Upper lobe of left lung (tissue), 6 donors: ENCODE measurements around the gene RARB. TPM values are rescaled to one million over a fixed set of nuclear protein-coding genes. Genes with fewer than 3 reads are reported as not detected.

Source experiments
- ATAC-seq, 2 donors: fragments of 200-7000 bp; cut with Tn5 transposase; one replicate each; pipeline ENCODE4 v1.9.1; 2022; ENCODE audit warnings: mild to moderate bottlenecking in 2 of 2, moderate library complexity in 2 of 2; ENCODE audit not compliant: low FRiP score in 2 of 2
- DNase-seq, 2 donors: peaks; one replicate each; pipeline ENCODE4 v3.0.0-alpha.2; 2019 to 2020
- H3K27ac ChIP-seq, 4 donors: fragments of 200-600 bp; sonication (generic); one replicate each; pipeline ENCODE4 v1.5.1; 2016 to 2019
- H3K27me3 ChIP-seq, 4 donors: fragments of 200-600 bp; sonication (generic); one replicate each; pipeline ENCODE4 v1.5.1; 2017 to 2019
- H3K36me3 ChIP-seq, 4 donors: fragments of 200-600 bp; sonication (generic); one replicate each; pipeline ENCODE4 v1.5.1; 2016 to 2019
- H3K4me1 ChIP-seq, 4 donors: fragments of 200-600 bp; sonication (generic); one replicate each; pipeline ENCODE4 v1.5.1; 2018 to 2019
- H3K4me3 ChIP-seq, 4 donors: fragments of 200-600 bp; sonication (generic); one replicate each; pipeline ENCODE4 v1.5.1; 2017 to 2019; ENCODE audit warnings: mild to moderate bottlenecking in 2 of 4, moderate library complexity in 1 of 4
- H3K9me3 ChIP-seq, 4 donors: fragments of 200-600 bp; sonication (generic); one replicate each; pipeline ENCODE4 v1.5.1; 2018 to 2019
- CTCF ChIP-seq, 6 experiments: fragments of 450-650 bp in 4 of 6; fragments of 200-600 bp in 2 of 6; sonication (generic) in 2 of 6; IDR thresholded peaks; one replicate each; pipeline ENCODE4 v1.5.1; 2016 to 2019; ENCODE audit warnings: antibody characterized with exemption in 6 of 6
- EP300 ChIP-seq, 4 donors: sonication (generic); formaldehyde crosslinking; IDR thresholded peaks; one replicate each; pipeline ENCODE4 v1.5.1; 2017; ENCODE audit warnings: antibody characterized with exemption in 4 of 4, control low read depth in 2 of 4
- POLR2A ChIP-seq, 4 donors: fragments of 450-650 bp; IDR thresholded peaks; one replicate each; pipeline ENCODE4 v1.5.1; 2016 to 2017; ENCODE audit warnings: antibody characterized with exemption in 4 of 4, mild to moderate bottlenecking in 2 of 4
- POLR2AphosphoS5 ChIP-seq, 2 donors: sonication (generic); formaldehyde crosslinking; IDR thresholded peaks; one replicate each; pipeline ENCODE4 v1.5.1; 2017; ENCODE audit warnings: antibody characterized with exemption in 2 of 2
- WGBS, 2 donors: methylation state at CpG; one replicate each; pipeline ENCODE4 v1.1.5; 2017 to 2018; 5-methylcytosine and 5-hydroxymethylcytosine counted together
- total RNA-seq, 6 donors: library from RNA; depleted of rRNA in 4 of 6; stranded (reverse); fragments of >200 nt in 4 of 6; gene quantifications; one replicate each; pipeline versions ENCODE4 v1.1.0 to v1.2.1, GENCODE V29; 2016 to 2021
- donor health status: DM: no; HTN: no; CAD: no; lungs with moderate emphysema.
- donor health status: DM: no; HTN: yes; CAD: no; lungs with severe emphysema.

RARB gene
- total RNA-seq, 6 donors from 2014 or later = 3.9 to 15.4 (median 6.4) TPM

- WGBS, 2 donors = 76 to 80% methylated on average over 7 of the region's 7 CpGs
- H3K36me3 ChIP-seq = no peaks in the 10 kb centered on the region
- no peak overlapping the region for H3K4me3 ChIP-seq
- no peak overlapping the region for H3K27ac ChIP-seq
- ATAC-seq = no peak
- DNase-seq = no peak
- H3K9me3 ChIP-seq = peaks cover 7 to 23% (median 16%) of the 10 kb centered on the region in 4 donors
- H3K27me3 ChIP-seq = no peaks in the 10 kb centered on the region
- TF ChIP-seq POLR2A (IDR thresholded peaks at IDR 0.05) = no peak
- no peaks in the 10 kb centered on the region for H3K4me1 ChIP-seq
Measured at GRCh38 chr3:25489858-25490593, 62.0 kb downstream of the RARB start.

GRCh38 chr3:25493246-25493645 is 65.2 kb downstream of the RARB start:
- ATAC-seq (no peak), DNase-seq (no peak)
- Histone ChIP-seq H3K9me3 (peaks cover 7 to 28% (median 16%) of the 10 kb centered on the region in 4 donors), H3K27me3 (no peaks in the 10 kb centered on the region), H3K4me3 (no peak overlapping the region), H3K36me3 (no peaks in the 10 kb centered on the region), H3K4me1 (no peaks in the 10 kb centered on the region), H3K27ac (no peak overlapping the region)
- WGBS, 2 donors = 62 to 67% methylated on average over 3 of the region's 3 CpGs
- TF ChIP-seq CTCF (IDR thresholded peaks at IDR 0.05) = no peak
- TF ChIP-seq POLR2A (IDR thresholded peaks at IDR 0.05) = no peak
- no peak for TF ChIP-seq EP300 (IDR thresholded peaks at IDR 0.05)
- TF ChIP-seq POLR2AphosphoS5 (IDR thresholded peaks at IDR 0.05) = no peak

- Histone ChIP-seq H3K27ac (no peak overlapping the region), H3K4me1 (no peaks in the 10 kb centered on the region), H3K27me3 (no peaks in the 10 kb centered on the region), H3K9me3 (peaks cover 7 to 28% (median 16%) of the 10 kb centered on the region in 4 donors), H3K4me3 (no peak overlapping the region), H3K36me3 (no peaks in the 10 kb centered on the region)
- no peak for TF ChIP-seq EP300 (IDR thresholded peaks at IDR 0.05)
- TF ChIP-seq POLR2A (IDR thresholded peaks at IDR 0.05) = no peak
- no peak for TF ChIP-seq CTCF (IDR thresholded peaks at IDR 0.05)
- TF ChIP-seq POLR2AphosphoS5 (IDR thresholded peaks at IDR 0.05) = no peak
- ATAC-seq (no peak), DNase-seq (no peak)
- WGBS, 2 donors = 82 to 93% methylated on average over 1 of the region's 1 CpG
Measured at GRCh38 chr3:25493786-25494185, 65.7 kb downstream of the RARB start.

GRCh38 chr3:25495304-25495703 is 67.2 kb downstream of the RARB start:
- no peak for DNase-seq
- no peak overlapping the region for H3K27ac ChIP-seq
- H3K9me3 ChIP-seq = peaks cover 7 to 28% (median 16%) of the 10 kb centered on the region in 4 donors
- 83 to 85% methylated on average over 1 of the region's 1 CpG for WGBS, 2 donors
- no peak overlapping the region for H3K4me3 ChIP-seq
- no peaks in the 10 kb centered on the region for H3K36me3 ChIP-seq
- no peaks in the 10 kb centered on the region for H3K27me3 ChIP-seq
- H3K4me1 ChIP-seq = no peaks in the 10 kb centered on the region
- TF ChIP-seq CTCF (IDR thresholded peaks at IDR 0.05) = no peak
- TF ChIP-seq POLR2A (IDR thresholded peaks at IDR 0.05) = no peak
- no peak for TF ChIP-seq POLR2AphosphoS5 (IDR thresholded peaks at IDR 0.05)
- no peak for TF ChIP-seq EP300 (IDR thresholded peaks at IDR 0.05)
- ATAC-seq = no peak

- H3K4me1 ChIP-seq = no peaks in the 10 kb centered on the region
- peaks cover 7 to 28% (median 16%) of the 10 kb centered on the region in 4 donors for H3K9me3 ChIP-seq
- H3K27ac ChIP-seq = no peak overlapping the region
- 81 to 86% methylated on average over 5 of the region's 5 CpGs for WGBS, 2 donors
- TF ChIP-seq CTCF (IDR thresholded peaks at IDR 0.05) = no peak
- no peak for TF ChIP-seq POLR2A (IDR thresholded peaks at IDR 0.05)
- TF ChIP-seq POLR2AphosphoS5 (IDR thresholded peaks at IDR 0.05) = no peak
- TF ChIP-seq EP300 (IDR thresholded peaks at IDR 0.05) = no peak
- no peaks in the 10 kb centered on the region for H3K36me3 ChIP-seq
- no peak overlapping the region for H3K4me3 ChIP-seq
- no peak for DNase-seq
- no peak for ATAC-seq
- H3K27me3 ChIP-seq = no peaks in the 10 kb centered on the region
Measured at GRCh38 chr3:25495726-25496253, 67.7 kb downstream of the RARB start.
